HepG2 (cell line): ENCODE results near the gene COLEC12. TPM values are rescaled to one million over a fixed set of nuclear protein-coding genes. Genes with fewer than 3 reads are reported as not detected.

ENCODE experiments used
- CHCHD3 ChIP-seq: sonication (generic); formaldehyde crosslinking; IDR thresholded peaks from 2 replicates; pipeline ENCODE4 v1.8.0; 2022; ENCODE audit warnings: mild to moderate bottlenecking, missing genetic modification reagents, moderate library complexity
- DZIP1 ChIP-seq: sonication (generic); formaldehyde crosslinking; IDR thresholded peaks from 2 replicates; pipeline ENCODE4 v1.5.0; 2020; ENCODE audit warnings: mild to moderate bottlenecking, missing genetic modification reagents
- FOXC1 ChIP-seq: sonication (generic); formaldehyde crosslinking; IDR thresholded peaks from 2 replicates; pipeline ENCODE4 v1.8.0; 2022; ENCODE audit warnings: mild to moderate bottlenecking, missing genetic modification reagents, borderline replicate concordance
- NONO ChIP-seq, 2 experiments: fragments of 450-650 bp in 1 of 2; sonication (generic) in 1 of 2; formaldehyde crosslinking in 1 of 2; IDR thresholded peaks in 1 of 2; conservative IDR thresholded peaks in 1 of 2; 2 replicates each; pipeline versions ENCODE4 v1.6.1 to v1.8.0; 2017 to 2022; ENCODE audit warnings: mild to moderate bottlenecking in 1 of 2, missing genetic modification reagents in 1 of 2, moderate library complexity in 1 of 2
- PPARG ChIP-seq: conservative IDR thresholded peaks from 2 replicates; pipeline ENCODE4 v1.6.1; 2016; ENCODE audit warnings: missing biosample characterization, missing genetic modification reagents
- RARA ChIP-seq: IDR thresholded peaks from 2 replicates; pipeline ENCODE4 v1.6.1; 2016; ENCODE audit warnings: missing genetic modification reagents, missing compliant biosample characterization
- SALL2 ChIP-seq: sonication (generic); formaldehyde crosslinking; IDR thresholded peaks from 2 replicates; pipeline ENCODE4 v1.8.1; 2023; ENCODE audit warnings: mild to moderate bottlenecking, missing genetic modification reagents, inconsistent platforms
- ZNF282 ChIP-seq: fragments of 450-650 bp; IDR thresholded peaks from 2 replicates; pipeline ENCODE4 v1.6.1; 2018; ENCODE audit not compliant: partially characterized antibody
- ZNF33B ChIP-seq: sonication (generic); formaldehyde crosslinking; IDR thresholded peaks from 2 replicates; pipeline ENCODE4 v1.5.1; 2020; ENCODE audit warnings: mild to moderate bottlenecking, missing genetic modification reagents
- ZNF383 ChIP-seq: sonication (generic); formaldehyde crosslinking; IDR thresholded peaks from 2 replicates; pipeline ENCODE4 v1.4.0; 2020; ENCODE audit warnings: missing genetic modification reagents, mild to moderate bottlenecking, borderline replicate concordance
- ZNF639 ChIP-seq: conservative IDR thresholded peaks from 2 replicates; pipeline ENCODE4 v1.6.1; 2018; ENCODE audit warnings: missing genetic modification reagents
- ZNF644 ChIP-seq: IDR thresholded peaks from 2 replicates; pipeline ENCODE4 v1.6.1; 2016; ENCODE audit warnings: low read depth
- polyA plus RNA-seq, 8 experiments: library from polyadenylated mRNA; depleted of rRNA in 3 of 8; stranded (reverse) in 7 of 8; unstranded in 1 of 8; fragments of >200 nt; fragmentation: Illumina TruSeq in 4 of 8; extraction: Trizol in 4 of 8; gene quantifications; 2 replicates each; pipeline versions ENCODE4 v1.2.1 to v1.2.3, GENCODE V29; 2011 to 2016; ENCODE audit warnings: low read depth in 4 of 8, missing spikeins in 1 of 8, mixed read lengths in 1 of 8; ENCODE audit not compliant: insufficient read depth in 1 of 8
- total RNA-seq, 5 experiments: library from RNA; depleted of rRNA; stranded (reverse); fragments of >200 nt; fragmentation: Illumina TruSeq; extraction: Trizol; gene quantifications; 2 replicates each; pipeline ENCODE4 v1.2.3, GENCODE V29; 2016; ENCODE audit warnings: low read depth in 1 of 5
- TF ChIP-seq, protein P1 (sequence below): sonication (generic); IDR thresholded peaks from 2 replicates; pipeline ENCODE4 v1.6.1; 2016; ENCODE audit warnings: low read depth, borderline replicate concordance
- TF ChIP-seq, protein P2 (sequence below): sonication (generic); formaldehyde crosslinking; IDR thresholded peaks from 2 replicates; pipeline ENCODE4 v1.4.0; 2020; ENCODE audit warnings: missing genetic modification reagents
- TF ChIP-seq, protein P3 (sequence below), 2 experiments: sonication (generic) in 1 of 2; formaldehyde crosslinking in 1 of 2; IDR thresholded peaks; 2 replicates each; pipeline versions ENCODE4 v1.4.0 to v1.6.1; 2016 to 2020; ENCODE audit warnings: borderline replicate concordance in 1 of 2, low read depth in 1 of 2, mild to moderate bottlenecking in 1 of 2, missing genetic modification reagents in 1 of 2

The COLEC12 gene
- total and polyA plus RNA-seq, 2 of the 13 experiments (the other 11 are each of a cell fraction or from before 2014, with no cell fraction given), result 0.02 to 0.11 TPM

DNA sequence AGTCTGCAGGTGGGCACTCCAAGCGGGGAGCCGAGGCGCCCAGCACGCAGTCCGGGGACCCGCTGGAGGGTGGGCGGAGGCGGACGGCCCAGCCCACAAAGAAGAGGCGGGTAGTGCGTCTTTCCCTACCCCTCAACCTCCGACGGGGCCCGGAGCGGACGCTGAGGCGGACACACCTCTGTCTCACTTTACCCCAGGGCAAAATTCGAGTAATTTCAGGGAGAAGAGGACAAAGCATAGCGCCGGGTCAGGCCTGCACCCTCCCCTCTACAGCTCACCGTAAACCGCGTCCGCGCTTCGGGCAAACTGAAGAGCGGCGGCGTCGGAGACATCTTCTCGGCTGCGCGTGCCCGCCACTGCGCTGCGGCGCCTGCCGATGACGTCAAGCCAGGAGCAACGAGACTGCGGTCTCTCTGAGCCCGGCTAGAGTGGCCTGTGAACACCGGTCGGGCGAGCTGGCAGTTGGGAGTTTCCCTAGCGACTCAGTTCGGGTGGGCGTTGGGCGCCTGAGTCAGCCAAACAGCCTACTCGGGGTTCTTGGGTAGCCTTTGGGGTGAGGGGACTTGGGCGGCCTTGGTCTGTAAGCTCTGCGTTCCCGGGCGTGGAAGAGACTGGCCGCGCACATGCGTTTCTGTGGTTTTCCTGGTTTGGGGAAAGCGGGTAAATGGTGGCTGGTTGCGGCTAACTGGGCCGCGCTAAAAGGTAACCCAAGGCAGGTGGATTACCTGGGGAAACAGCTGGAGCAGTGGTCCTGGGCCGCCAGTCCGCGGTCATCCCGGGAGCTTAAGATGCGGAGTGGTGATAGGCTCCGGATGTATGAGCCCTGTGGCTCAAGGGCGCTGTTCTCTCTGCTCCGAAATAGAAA, 232.6 kb downstream of the COLEC12 start, which contains the start of gene THOC1 (continued):
- TF ChIP-seq, protein P1, sequence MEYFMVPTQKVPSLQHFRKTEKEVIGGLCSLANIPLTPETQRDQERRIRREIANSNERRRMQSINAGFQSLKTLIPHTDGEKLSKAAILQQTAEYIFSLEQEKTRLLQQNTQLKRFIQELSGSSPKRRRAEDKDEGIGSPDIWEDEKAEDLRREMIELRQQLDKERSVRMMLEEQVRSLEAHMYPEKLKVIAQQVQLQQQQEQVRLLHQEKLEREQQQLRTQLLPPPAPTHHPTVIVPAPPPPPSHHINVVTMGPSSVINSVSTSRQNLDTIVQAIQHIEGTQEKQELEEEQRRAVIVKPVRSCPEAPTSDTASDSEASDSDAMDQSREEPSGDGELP, result peak; percentile 32; the same call in 1 of the 2 replicates
- no peak for TF ChIP-seq ZNF644
- TF ChIP-seq ZNF33B, result peak; percentile 86; the same call in 1 of the 2 replicates
- 0 out of 2 replicates have a peak, but pooled peaks have one; percentile 64 for TF ChIP-seq FOXC1 (CRISPR knock-in tag)
- TF ChIP-seq DZIP1 (CRISPR knock-in tag), result 0 out of 2 replicates have a peak, but pooled peaks have one; percentile 87
- no peak for TF ChIP-seq NONO (IDR thresholded peaks at IDR 0.05)
- TF ChIP-seq NONO (CRISPR knock-in tag; conservative IDR thresholded peaks at IDR 0.05), result peak; percentile 79
- no peak for TF ChIP-seq ZNF282
- no peak for TF ChIP-seq PPARG
- TF ChIP-seq RARA, result no peak
- TF ChIP-seq ZNF383 (CRISPR knock-in tag), result 0 out of 2 replicates have a peak, but pooled peaks have one; percentile 49
- peak; percentile 69; the same call in 1 of the 2 replicates for TF ChIP-seq ZNF639
- TF ChIP-seq, protein P2, sequence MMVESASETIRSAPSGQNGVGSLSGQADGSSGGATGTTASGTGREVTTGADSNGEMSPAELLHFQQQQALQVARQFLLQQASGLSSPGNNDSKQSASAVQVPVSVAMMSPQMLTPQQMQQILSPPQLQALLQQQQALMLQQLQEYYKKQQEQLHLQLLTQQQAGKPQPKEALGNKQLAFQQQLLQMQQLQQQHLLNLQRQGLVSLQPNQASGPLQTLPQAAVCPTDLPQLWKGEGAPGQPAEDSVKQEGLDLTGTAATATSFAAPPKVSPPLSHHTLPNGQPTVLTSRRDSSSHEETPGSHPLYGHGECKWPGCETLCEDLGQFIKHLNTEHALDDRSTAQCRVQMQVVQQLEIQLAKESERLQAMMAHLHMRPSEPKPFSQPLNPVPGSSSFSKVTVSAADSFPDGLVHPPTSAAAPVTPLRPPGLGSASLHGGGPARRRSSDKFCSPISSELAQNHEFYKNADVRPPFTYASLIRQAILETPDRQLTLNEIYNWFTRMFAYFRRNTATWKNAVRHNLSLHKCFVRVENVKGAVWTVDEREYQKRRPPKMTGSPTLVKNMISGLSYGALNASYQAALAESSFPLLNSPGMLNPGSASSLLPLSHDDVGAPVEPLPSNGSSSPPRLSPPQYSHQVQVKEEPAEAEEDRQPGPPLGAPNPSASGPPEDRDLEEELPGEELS (CRISPR knock-in tag), result peak; percentile 54
- TF ChIP-seq, protein P3, sequence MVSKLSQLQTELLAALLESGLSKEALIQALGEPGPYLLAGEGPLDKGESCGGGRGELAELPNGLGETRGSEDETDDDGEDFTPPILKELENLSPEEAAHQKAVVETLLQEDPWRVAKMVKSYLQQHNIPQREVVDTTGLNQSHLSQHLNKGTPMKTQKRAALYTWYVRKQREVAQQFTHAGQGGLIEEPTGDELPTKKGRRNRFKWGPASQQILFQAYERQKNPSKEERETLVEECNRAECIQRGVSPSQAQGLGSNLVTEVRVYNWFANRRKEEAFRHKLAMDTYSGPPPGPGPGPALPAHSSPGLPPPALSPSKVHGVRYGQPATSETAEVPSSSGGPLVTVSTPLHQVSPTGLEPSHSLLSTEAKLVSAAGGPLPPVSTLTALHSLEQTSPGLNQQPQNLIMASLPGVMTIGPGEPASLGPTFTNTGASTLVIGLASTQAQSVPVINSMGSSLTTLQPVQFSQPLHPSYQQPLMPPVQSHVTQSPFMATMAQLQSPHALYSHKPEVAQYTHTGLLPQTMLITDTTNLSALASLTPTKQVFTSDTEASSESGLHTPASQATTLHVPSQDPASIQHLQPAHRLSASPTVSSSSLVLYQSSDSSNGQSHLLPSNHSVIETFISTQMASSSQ (IDR thresholded peaks at IDR 0.05; ENCODE audit: low read depth), result no peak; the same call in 1 of the 2 replicates
- TF ChIP-seq, protein P3 (CRISPR knock-in tag; IDR thresholded peaks at IDR 0.05; ENCODE audit: borderline replicate concordance), result peak; percentile 82; the same call in 1 of the 2 replicates
- peak; percentile 74 for TF ChIP-seq SALL2 (CRISPR knock-in tag)
- no peak; the same call in 1 of the 2 replicates for TF ChIP-seq CHCHD3 (CRISPR knock-in tag)
